Esophagus muscularis mucosa (tissue), 4 donors: Measurements from ENCODE around the gene INPP5A. TPM values are rescaled to one million over a fixed set of nuclear protein-coding genes. Genes with fewer than 3 reads are reported as not detected.

Experiments used
- DNase-seq: peaks from one replicate; pipeline ENCODE4 v3.0.0-alpha.2; 2017; ENCODE audit errors: extremely low spot score
- H3K27ac ChIP-seq, 4 donors: fragments of 200-600 bp; sonication (generic); replicated peaks in 1 of 4; 1 replicate in 3 of 4; 2 replicates in 1 of 4; pipeline ENCODE4 v1.5.1; 2016 to 2019; ENCODE audit warnings: mild to moderate bottlenecking in 1 of 4
- H3K27me3 ChIP-seq, 4 donors: fragments of 200-600 bp; sonication (generic); one replicate each; pipeline versions ENCODE4 v1.5.1 to v1.6.0; 2016 to 2019
- H3K36me3 ChIP-seq, 4 donors: fragments of 200-600 bp; sonication (generic); one replicate each; pipeline ENCODE4 v1.5.1; 2016 to 2019
- H3K4me1 ChIP-seq, 4 donors: fragments of 200-600 bp; sonication (generic); one replicate each; pipeline ENCODE4 v1.5.1; 2016 to 2019
- H3K4me3 ChIP-seq, 4 donors: fragments of 200-600 bp; sonication (generic); 1 replicate in 2 of 4; 2 replicates in 2 of 4; pipeline ENCODE4 v1.5.1; 2016 to 2019; ENCODE audit warnings: mild to moderate bottlenecking in 4 of 4, moderate library complexity in 1 of 4
- H3K9me3 ChIP-seq, 4 donors: fragments of 200-600 bp; sonication (generic); 1 replicate in 3 of 4; 2 replicates in 1 of 4; pipeline ENCODE4 v1.5.1; 2016 to 2019
- CTCF ChIP-seq, 3 experiments: fragments of 200-600 bp in 2 of 3; fragments of 450-650 bp in 1 of 3; sonication (generic) in 2 of 3; IDR thresholded peaks; one replicate each; pipeline ENCODE4 v1.5.1; 2017 to 2019; ENCODE audit warnings: antibody characterized with exemption in 3 of 3, mild to moderate bottlenecking in 2 of 3, moderate library complexity in 1 of 3
- EP300 ChIP-seq: sonication (generic); formaldehyde crosslinking; IDR thresholded peaks from one replicate; pipeline ENCODE4 v1.6.1; 2017; ENCODE audit warnings: antibody characterized with exemption
- POLR2A ChIP-seq: fragments of 450-650 bp; IDR thresholded peaks from one replicate; pipeline ENCODE4 v1.6.1; 2017; ENCODE audit warnings: antibody characterized with exemption, moderate library complexity, mild to moderate bottlenecking, low read depth
- POLR2AphosphoS5 ChIP-seq, 2 donors: sonication (generic); formaldehyde crosslinking; IDR thresholded peaks; one replicate each; pipeline ENCODE4 v1.6.1; 2017; ENCODE audit warnings: antibody characterized with exemption in 2 of 2
- WGBS: methylation state at CpG from one replicate; pipeline ENCODE4 v1.1.5; 2018; 5-methylcytosine and 5-hydroxymethylcytosine counted together
- intact Hi-C: fragments of 100-400 bp; cut with DNase I; formaldehyde crosslinking; loops from one replicate; pipeline ENCODE4 v1.15.1; 2023
- total RNA-seq, 4 donors: library from RNA; depleted of rRNA; stranded (reverse); fragments of >200 nt; gene quantifications; one replicate each; pipeline versions ENCODE4 v1.1.0 to v1.2.1, GENCODE V29; 2016

Gene INPP5A
- total RNA-seq, 4 donors from 2014 or later: 234 to 301 (median 245) TPM

- DNase-seq: no peak
- peaks cover 4 to 74% (median 58%) of the 10 kb centered on the region in 4 donors for H3K36me3 ChIP-seq
- 90% methylated on average over 6 of the region's 20 CpGs for WGBS
- TF ChIP-seq POLR2A: no peak
- H3K9me3 ChIP-seq: no peaks in the 10 kb centered on the region
- intact Hi-C loops: loop anchor here (5.0 to 10.0 kb wide), 2 partner anchors 72 to 134 kb away; partner anchors contain the start of gene NKX6-2
- H3K27me3 ChIP-seq: no peaks in the 10 kb centered on the region
- H3K27ac ChIP-seq: no peak overlapping the region
- peaks cover 0 to 69% (median 44%) of the 10 kb centered on the region in 4 donors for H3K4me1 ChIP-seq
- H3K4me3 ChIP-seq: no peak overlapping the region
These were observed 113.1 kb downstream of the INPP5A start for GRCh38 chr10:132650611-132651250.

GRCh38 chr10:132651511-132652029 is 114.0 kb downstream of the INPP5A start:
- DNase-seq: no peak
- 90% methylated on average over 18 of the region's 18 CpGs for WGBS
- Histone ChIP-seq H3K4me3 (no peak overlapping the region), H3K9me3 (no peaks in the 10 kb centered on the region), H3K36me3 (peaks cover 4 to 74% (median 59%) of the 10 kb centered on the region in 4 donors), H3K27me3 (no peaks in the 10 kb centered on the region), H3K4me1 (peaks cover 0 to 69% (median 37%) of the 10 kb centered on the region in 4 donors), H3K27ac (no peak overlapping the region)
- TF ChIP-seq CTCF (IDR thresholded peaks at IDR 0.05) (no peak), POLR2AphosphoS5 (IDR thresholded peaks at IDR 0.05) (no peak), POLR2A (no peak), EP300 (no peak)
- intact Hi-C loops: loop anchor here (5.0 to 10.0 kb wide), 2 partner anchors 71 to 133 kb away; partner anchors contain the start of gene NKX6-2

GRCh38 chr10:132652446-132652845 is 114.9 kb downstream of the INPP5A start:
- H3K27ac ChIP-seq: no peak overlapping the region
- no peak overlapping the region for H3K4me3 ChIP-seq
- 90% methylated on average over 15 of the region's 15 CpGs for WGBS
- intact Hi-C loops: loop anchor here (5.0 to 10.0 kb wide), 2 partner anchors 70 to 132 kb away; partner anchors contain the start of gene NKX6-2
- H3K36me3 ChIP-seq: peaks cover 4 to 74% (median 54%) of the 10 kb centered on the region in 4 donors
- no peak for TF ChIP-seq POLR2AphosphoS5 (IDR thresholded peaks at IDR 0.05)
- no peak for TF ChIP-seq POLR2A
- H3K4me1 ChIP-seq: peaks cover 0 to 65% (median 34%) of the 10 kb centered on the region in 4 donors
- no peak for DNase-seq
- no peaks in the 10 kb centered on the region for H3K27me3 ChIP-seq
- no peaks in the 10 kb centered on the region for H3K9me3 ChIP-seq

- peaks cover 0 to 59% (median 31%) of the 10 kb centered on the region in 4 donors for H3K4me1 ChIP-seq
- TF ChIP-seq POLR2A: no peak
- TF ChIP-seq POLR2AphosphoS5 (IDR thresholded peaks at IDR 0.05): no peak
- TF ChIP-seq EP300: no peak
- TF ChIP-seq CTCF (IDR thresholded peaks at IDR 0.05): no peak
- H3K27me3 ChIP-seq: no peaks in the 10 kb centered on the region
- H3K4me3 ChIP-seq: no peak overlapping the region
- H3K9me3 ChIP-seq: no peaks in the 10 kb centered on the region
- no peak for DNase-seq
- intact Hi-C loops: loop anchor here (5.0 to 10.0 kb wide), 2 partner anchors 69 to 132 kb away; partner anchors contain the start of gene NKX6-2
- WGBS: 87% methylated on average over 19 of the region's 31 CpGs
- H3K27ac ChIP-seq: no peak overlapping the region
- H3K36me3 ChIP-seq: peaks cover 4 to 77% (median 52%) of the 10 kb centered on the region in 4 donors
These were observed 115.5 kb downstream of the INPP5A start for GRCh38 chr10:132652936-132653590.

- Histone ChIP-seq H3K27ac (no peak overlapping the region), H3K4me3 (no peak overlapping the region), H3K27me3 (no peaks in the 10 kb centered on the region), H3K4me1 (peaks cover 0 to 52% (median 25%) of the 10 kb centered on the region in 4 donors), H3K9me3 (no peaks in the 10 kb centered on the region), H3K36me3 (peaks cover 4 to 81% (median 55%) of the 10 kb centered on the region in 4 donors)
- DNase-seq: no peak
- intact Hi-C loops: loop anchor here (5.0 to 10.0 kb wide), 2 partner anchors 69 to 131 kb away; partner anchors contain the start of gene NKX6-2
- 88% methylated on average over 20 of the region's 20 CpGs for WGBS
- TF ChIP-seq EP300: no peak
- no peak for TF ChIP-seq CTCF (IDR thresholded peaks at IDR 0.05)
- no peak for TF ChIP-seq POLR2AphosphoS5 (IDR thresholded peaks at IDR 0.05)
- no peak for TF ChIP-seq POLR2A
These were observed 116.1 kb downstream of the INPP5A start for GRCh38 chr10:132653721-132654120.
